Peyer's patch (tissue), 4 donors: ENCODE measurements around the gene CXCL1.

ENCODE experiments used
- CTCF ChIP-seq, 6 experiments: fragments of 450-650 bp in 4 of 6; fragments of 200-600 bp in 2 of 6; sonication (generic) in 1 of 6; IDR thresholded peaks; one replicate each; pipeline ENCODE4 v1.5.1; 2017 to 2019; ENCODE audit warnings: antibody characterized with exemption in 6 of 6, mild to moderate bottlenecking in 3 of 6, moderate library complexity in 1 of 6
- POLR2A ChIP-seq, 2 donors: fragments of 450-650 bp; IDR thresholded peaks; one replicate each; pipeline ENCODE4 v1.5.1; 2017; ENCODE audit warnings: antibody characterized with exemption in 2 of 2, mild to moderate bottlenecking in 2 of 2, moderate library complexity in 2 of 2

DNA sequence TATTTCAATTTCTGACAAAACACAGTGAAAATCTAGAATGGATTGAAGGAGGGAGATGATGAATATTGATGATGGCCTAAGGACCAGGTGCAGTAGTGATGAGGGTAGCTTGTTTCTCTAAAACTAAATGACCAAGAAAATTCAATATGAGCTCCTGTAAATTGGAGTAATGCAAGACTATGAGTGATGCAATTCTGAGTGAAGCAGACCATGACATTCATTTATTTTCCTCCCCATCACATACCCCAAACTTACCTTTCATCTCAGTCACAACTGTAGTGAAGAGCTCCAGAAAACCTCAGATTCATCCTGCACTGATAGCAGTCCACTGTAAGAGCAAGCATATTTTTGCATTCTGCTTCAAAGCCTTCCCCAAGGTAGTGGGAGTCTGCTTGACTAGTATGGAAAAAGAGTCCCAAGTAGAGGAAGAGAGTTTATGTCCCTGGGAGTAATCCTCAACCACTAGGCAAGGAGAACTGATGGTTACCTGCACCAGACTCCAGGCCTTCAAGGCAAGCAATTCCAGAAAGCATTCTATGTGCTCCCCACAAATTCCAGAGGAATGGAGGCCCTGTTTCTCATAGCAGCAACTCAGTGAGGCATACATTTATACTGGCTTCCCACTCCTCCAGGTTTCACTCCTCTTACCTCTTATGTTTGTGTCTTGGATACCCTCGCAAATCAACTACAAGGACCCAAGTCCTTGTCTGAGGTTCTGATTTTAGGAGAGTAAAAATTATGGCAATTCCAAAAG lies 47.2 kb downstream of the CXCL1 start:
- no peak for TF ChIP-seq CTCF (IDR thresholded peaks at IDR 0.05)
- TF ChIP-seq POLR2A (IDR thresholded peaks at IDR 0.05), result no peak
